ENCODE results near the gene DNAJC11. TPM values are rescaled to one million over a fixed set of nuclear protein-coding genes. Genes with fewer than 3 reads are reported as not detected.

Gene DNAJC11
- total RNA-seq, 3 donors from 2014 or later (not counting 1 experiment from before 2014, with no cell fraction given): 28.7 to 40.1 (median 36.2) TPM

- no peaks in the 10 kb centered on the region for H3K27me3 ChIP-seq (ENCODE audit: control insufficient read depth, insufficient read depth, low read length)
- H3K27ac ChIP-seq (ENCODE audit: low read length): no peak overlapping the region
- Mint-ChIP-seq H3K27me3 (ENCODE audit: low read depth in 2 of 2) (peaks cover 5 to 8% of the 10 kb centered on the region in 2 donors), H3K36me3 (no peaks in the 10 kb centered on the region), H3K9me3 (no peaks in the 10 kb centered on the region), H3K27ac (no peak overlapping the region), H3K4me1 (no peaks in the 10 kb centered on the region), H3K4me3 (no peak overlapping the region)
- H3K4me1 ChIP-seq (ENCODE audit: control insufficient read depth, insufficient read depth, low read length): no peaks in the 10 kb centered on the region
- H3K4me3 ChIP-seq (ENCODE audit: low read length): no peak overlapping the region
- no peaks in the 10 kb centered on the region for H3K36me3 ChIP-seq (ENCODE audit: control insufficient read depth, insufficient read depth, low read length)
- TF ChIP-seq CTCF (IDR thresholded peaks at IDR 0.05): no peak
- no peaks in the 10 kb centered on the region for H3K9me3 ChIP-seq (ENCODE audit: control insufficient read depth, insufficient read depth, low read length)
- DNase-seq: no peak
- no peak for ATAC-seq
- intact Hi-C loops (cut with micrococcal nuclease): no loop called here
- WGBS (ENCODE audit: insufficient coverage): 70% methylated on average over 15 of the region's 17 CpGs
Measured at GRCh38 chr1:6723621-6724428, 22.2 kb upstream of the DNAJC11 start.

GRCh38 chr1:6711174-6711573 lies 9.6 kb upstream of the DNAJC11 start:
- Histone ChIP-seq H3K36me3 (ENCODE audit: control insufficient read depth, insufficient read depth, low read length) (no peaks in the 10 kb centered on the region), H3K27ac (ENCODE audit: low read length) (no peak overlapping the region), H3K27me3 (ENCODE audit: control insufficient read depth, insufficient read depth, low read length) (no peaks in the 10 kb centered on the region), H3K9me3 (ENCODE audit: control insufficient read depth, insufficient read depth, low read length) (no peaks in the 10 kb centered on the region), H3K4me3 (ENCODE audit: low read length) (no peak overlapping the region), H3K4me1 (ENCODE audit: control insufficient read depth, insufficient read depth, low read length) (no peaks in the 10 kb centered on the region)
- intact Hi-C loops (cut with micrococcal nuclease): no loop called here
- no peak for TF ChIP-seq CTCF (IDR thresholded peaks at IDR 0.05)
- Mint-ChIP-seq H3K4me3 (no peak overlapping the region), H3K27ac (no peak overlapping the region), H3K27me3 (ENCODE audit: low read depth in 2 of 2) (peaks cover 15 to 25% of the 10 kb centered on the region in 2 donors), H3K4me1 (no peaks in the 10 kb centered on the region), H3K36me3 (no peaks in the 10 kb centered on the region), H3K9me3 (peaks cover 0 to 4% of the 10 kb centered on the region in 2 donors)
- ATAC-seq (no peak), DNase-seq (no peak)
- no CpG with 5 or more reads among the region's 1 CpG for WGBS (ENCODE audit: insufficient coverage)

GRCh38 chr1:6704746-6705145 lies 3.1 kb upstream of the DNAJC11 start:
- 70% methylated on average over 5 of the region's 6 CpGs for WGBS (ENCODE audit: insufficient coverage)
- intact Hi-C loops (cut with micrococcal nuclease): loop anchor here (5.0 kb wide), 1 partner anchor 83 kb away; the partner anchor contains the start of gene CAMTA1
- no peak overlapping the region for H3K27ac ChIP-seq (ENCODE audit: low read length)
- peaks cover 15 to 18% of the 10 kb centered on the region in 2 donors for H3K27me3 Mint-ChIP-seq (ENCODE audit: low read depth in 2 of 2)
- DNase-seq (no peak), ATAC-seq (no peak)
- no peaks in the 10 kb centered on the region for H3K36me3 ChIP-seq (ENCODE audit: control insufficient read depth, insufficient read depth, low read length)
- H3K36me3 Mint-ChIP-seq: no peaks in the 10 kb centered on the region
- H3K4me1 Mint-ChIP-seq: peaks cover 21 to 22% of the 10 kb centered on the region in 2 donors
- H3K4me3 ChIP-seq (ENCODE audit: low read length): no peak overlapping the region
- no peaks in the 10 kb centered on the region for H3K27me3 ChIP-seq (ENCODE audit: control insufficient read depth, insufficient read depth, low read length)
- peaks cover 12% of the 10 kb centered on the region for H3K4me1 ChIP-seq (ENCODE audit: control insufficient read depth, insufficient read depth, low read length)
- no peaks in the 10 kb centered on the region for H3K9me3 ChIP-seq (ENCODE audit: control insufficient read depth, insufficient read depth, low read length)
- H3K9me3 Mint-ChIP-seq: no peaks in the 10 kb centered on the region
- peak overlapping the region; percentile 43 for H3K4me3 Mint-ChIP-seq
- no peak overlapping the region for H3K27ac Mint-ChIP-seq
- TF ChIP-seq CTCF (IDR thresholded peaks at IDR 0.05): no peak

Data from natural killer cell (primary cell).